ENCODE data around the gene ABHD17A. TPM values are rescaled to one million over a fixed set of nuclear protein-coding genes. Genes with fewer than 3 reads are reported as not detected.

ABHD17A gene
- total and polyA plus RNA-seq, 8 donors, result 21.1 to 71.0 (median 25.6) TPM

GRCh38 chr19:1856698-1857603, 28.3 kb downstream of the ABHD17A start:
- Histone ChIP-seq H3K27ac (peak overlapping the region; percentile 55 to 82 (median 72)), H3K36me3 (no peaks in the 10 kb centered on the region), H3K27me3 (no peaks in the 10 kb centered on the region), H3K9me3 (no peaks in the 10 kb centered on the region), H3K4me3 (peak overlapping the region in 2 of 4 donors; percentile 16 to 40), H3K4me1 (peaks cover 0 to 26% (median 0%) of the 10 kb centered on the region in 3 donors)
- FAIRE-seq (no peak), ATAC-seq (peak; percentile 30 to 66 (median 61)), DNase-seq (peak in 5 of 6 donors; percentile 80 to 85 (median 82))
- intact Hi-C loops (cut with DNase I), result no loop called here
- TF ChIP-seq CTCF (IDR thresholded peaks at IDR 0.05), result no peak
- 40 to 41% methylated on average over 61 to 70 of the region's 73 CpGs for WGBS, 2 donors

GRCh38 chr19:1856345-1856697, 29.0 kb downstream of the ABHD17A start:
- ATAC-seq (no peak), DNase-seq (peak in 1 of 6 donors; percentile 19), FAIRE-seq (no peak)
- Histone ChIP-seq H3K4me3 (peak overlapping the region in 1 of 4 donors; percentile 40), H3K4me1 (peaks cover 0 to 23% (median 0%) of the 10 kb centered on the region in 3 donors), H3K27ac (peak overlapping the region; percentile 22 to 82 (median 66)), H3K36me3 (no peaks in the 10 kb centered on the region), H3K9me3 (no peaks in the 10 kb centered on the region), H3K27me3 (no peaks in the 10 kb centered on the region)
- intact Hi-C loops (cut with DNase I), result no loop called here
- 81% methylated on average over 6 of the region's 6 CpGs for WGBS, 2 donors
- TF ChIP-seq CTCF (IDR thresholded peaks at IDR 0.05), result no peak

DNA sequence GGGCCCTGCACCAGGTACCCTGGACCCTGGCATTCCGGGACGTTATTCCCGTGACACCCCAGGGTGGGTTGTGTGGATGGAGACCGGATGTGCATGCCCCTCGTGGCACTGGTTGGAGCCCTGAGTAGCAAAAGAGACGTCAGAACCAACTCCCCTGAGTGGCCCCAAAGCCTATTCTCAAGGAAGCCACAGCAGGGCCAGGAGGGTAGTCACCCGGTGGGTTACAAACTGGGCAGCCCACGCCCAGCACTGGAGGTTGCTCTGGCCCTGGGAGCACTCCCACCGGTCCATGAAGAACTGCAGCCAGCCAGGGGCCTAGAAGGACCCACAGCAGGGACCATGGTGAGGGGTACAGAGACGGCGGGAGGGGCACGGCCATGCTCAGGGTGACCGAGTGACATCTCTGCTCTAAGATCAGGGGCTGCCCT, 29.5 kb downstream of the ABHD17A start:
- Histone ChIP-seq H3K27ac (peak overlapping the region; percentile 17 to 82 (median 66)), H3K36me3 (no peaks in the 10 kb centered on the region), H3K4me1 (peaks cover 0 to 20% (median 0%) of the 10 kb centered on the region in 3 donors), H3K4me3 (peak overlapping the region in 1 of 4 donors; percentile 40), H3K9me3 (no peaks in the 10 kb centered on the region), H3K27me3 (no peaks in the 10 kb centered on the region)
- TF ChIP-seq CTCF (IDR thresholded peaks at IDR 0.05), result no peak
- DNase-seq, result peak in 2 of 6 donors; percentile 20 to 34
- FAIRE-seq, result no peak
- no peak for ATAC-seq
- intact Hi-C loops (cut with DNase I), result no loop called here
- WGBS, 2 donors, result 70 to 76% methylated on average over 12 to 13 of the region's 13 CpGs

DNA sequence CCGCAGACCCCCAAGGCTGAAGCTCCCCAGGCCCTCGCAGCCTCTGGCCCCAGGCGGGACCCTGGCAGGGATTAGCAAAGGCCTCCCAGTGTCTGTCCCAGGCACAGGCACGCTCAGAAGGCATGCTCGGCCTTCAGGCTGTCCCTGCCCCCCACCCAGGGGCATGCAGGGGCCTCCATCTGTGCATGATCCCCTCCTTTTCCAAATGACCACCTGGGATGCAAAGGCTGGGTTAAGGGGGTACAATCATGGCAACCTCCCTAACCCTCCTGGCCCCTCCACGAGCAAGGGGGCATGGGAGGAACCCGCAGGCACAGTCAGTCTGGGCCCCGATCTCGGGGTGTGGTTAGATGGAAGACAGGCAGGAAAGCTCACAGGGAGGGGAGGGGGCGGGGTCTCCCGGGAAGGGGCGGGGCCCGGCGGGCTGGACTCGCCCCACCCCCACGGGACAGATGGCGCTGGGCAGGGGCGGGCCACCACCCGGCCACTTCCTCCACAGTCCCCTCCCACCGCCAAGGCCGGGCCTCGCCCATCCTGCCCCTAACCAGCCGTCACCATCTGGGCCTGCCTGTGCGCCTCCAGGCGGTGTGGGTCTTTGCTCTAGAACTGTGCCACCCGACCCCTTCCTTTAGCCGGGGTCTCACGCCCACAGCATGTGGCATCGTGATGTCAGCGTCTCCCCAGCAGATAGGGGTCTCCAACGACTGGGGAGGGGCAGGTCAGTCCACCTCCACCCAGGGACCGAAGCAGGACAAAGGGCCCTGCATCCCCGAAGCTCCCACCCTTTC, 30.1 kb downstream of the ABHD17A start:
- Histone ChIP-seq H3K27me3 (no peaks in the 10 kb centered on the region), H3K4me3 (peak overlapping the region in 1 of 4 donors; percentile 40), H3K9me3 (no peaks in the 10 kb centered on the region), H3K27ac (peak overlapping the region; percentile 17 to 82 (median 66)), H3K36me3 (no peaks in the 10 kb centered on the region), H3K4me1 (peaks cover 0 to 14% (median 0%) of the 10 kb centered on the region in 3 donors)
- FAIRE-seq (no peak), DNase-seq (peak; percentile 67 to 86 (median 74)), ATAC-seq (peak in 3 of 4 donors; percentile 67 to 74 (median 73))
- intact Hi-C loops (cut with DNase I), result no loop called here
- WGBS, 2 donors, result 49 to 50% methylated on average over 24 to 33 of the region's 33 CpGs
- TF ChIP-seq CTCF (IDR thresholded peaks at IDR 0.05), result no peak

Measured in pancreas (tissue), 10 donors.